Kidney (tissue), 14 donors: ENCODE data around the gene ADAMTSL5. TPM values are rescaled to one million over a fixed set of nuclear protein-coding genes. Genes with fewer than 3 reads are reported as not detected.
"Not testable (repeated sequence)": the region's sequence is repeated elsewhere in the genome, so short reads cannot be mapped to it uniquely, and the experiment has no call there.

ENCODE experiments used
- DNase-seq, 5 donors: peaks; one replicate each; pipeline ENCODE4 v3.0.0-alpha.2; 2013 to 2020
- FAIRE-seq: peaks from 2 replicates; lab custom pipeline; 2012; peaks lifted over from hg19 to GRCh38; lab: Jason Lieb, UNC
- H3K27ac ChIP-seq, 2 donors: one replicate each; pipeline ENCODE4 v1.7.0; 2013; ENCODE audit warnings: low read depth in 2 of 2, low read length in 2 of 2, inconsistent platforms in 1 of 2
- H3K27me3 ChIP-seq: one replicate; pipeline ENCODE4 v1.7.1; 2013; ENCODE audit warnings: low read length, inconsistent platforms; ENCODE audit not compliant: control insufficient read depth, insufficient read depth
- H3K36me3 ChIP-seq, 3 donors: one replicate each; pipeline versions ENCODE4 v1.7.0 to v1.7.1; 2013; ENCODE audit warnings: low read length in 3 of 3, control low read depth in 1 of 3, inconsistent platforms in 1 of 3; ENCODE audit not compliant: insufficient read depth in 3 of 3, control insufficient read depth in 2 of 3
- H3K4me1 ChIP-seq, 3 donors: one replicate each; pipeline versions ENCODE4 v1.7.0 to v1.7.1; 2013; ENCODE audit warnings: low read length in 3 of 3, inconsistent platforms in 1 of 3, low read depth in 1 of 3; ENCODE audit not compliant: control insufficient read depth in 2 of 3, insufficient read depth in 2 of 3
- H3K4me3 ChIP-seq, 3 donors: one replicate each; pipeline versions ENCODE4 v1.7.0 to v1.8.1; 2013; ENCODE audit warnings: low read length in 3 of 3, control low read depth in 1 of 3, inconsistent platforms in 1 of 3
- H3K9ac ChIP-seq, 3 donors: one replicate each; pipeline versions ENCODE4 v1.7.0 to v1.7.1; 2013; ENCODE audit warnings: low read length in 3 of 3, control low read depth in 1 of 3, inconsistent platforms in 1 of 3
- H3K9me3 ChIP-seq, 3 donors: one replicate each; pipeline versions ENCODE4 v1.7.0 to v1.7.1; 2013; ENCODE audit warnings: low read length in 3 of 3, control low read depth in 1 of 3, inconsistent platforms in 1 of 3; ENCODE audit not compliant: control insufficient read depth in 2 of 3, insufficient read depth in 1 of 3
- CTCF ChIP-seq: IDR thresholded peaks from 3 replicates; pipeline ENCODE4 v1.5.1; 2012; ENCODE audit warnings: mild to moderate bottlenecking, moderate library complexity, borderline replicate concordance; ENCODE audit not compliant: insufficient read depth; ENCODE audit errors: extremely low read depth
- intact Hi-C: fragments of 100-400 bp; cut with DNase I; formaldehyde crosslinking; loops from one replicate; pipeline ENCODE4 v1.11.1; 2022
- polyA plus RNA-seq: library from polyadenylated mRNA; stranded (reverse); fragments of 350-450 nt; fragmentation: Illumina TruSeq; extraction: RNeasy Lipid Tissue Mini Kit (QIAGEN cat#74804); gene quantifications from one replicate; pipeline ENCODE4 v1.2.3, GENCODE V29; 2014; ENCODE audit warnings: low read depth, low replicate concordance; ENCODE audit not compliant: insufficient read depth
- total RNA-seq: library from RNA; stranded (reverse); fragmentation: NEBNext Ultra II Directional; extraction: Animal tissue kit (Norgen Biotek cat#: 25700); gene quantifications from one replicate; pipeline ENCODE4 v1.2.1, GENCODE V29; 2021
- donor health status: control.
- donor health status: control.
- donor health status: control.
- donor health status: control.
- donor health status: control.
- donor health status: DM: yes; HTN: yes; CAD: no.
- donor health status: Normal renal cell carcinoma (clear cell type).

Gene ADAMTSL5
- total and polyA plus RNA-seq, 2 donors from 2014 or later, result 1.4 to 4.6 TPM

GRCh38 chr19:1501200-1501595 is 11.6 kb downstream of the ADAMTSL5 start:
- H3K27me3 ChIP-seq, result peaks cover 17% of the 10 kb centered on the region
- H3K9me3 ChIP-seq, result no peaks in the 10 kb centered on the region
- H3K4me3 ChIP-seq, result no peak overlapping the region
- no peak for FAIRE-seq
- H3K36me3 ChIP-seq, result no peaks in the 10 kb centered on the region
- TF ChIP-seq CTCF, result no peak
- peak in 3 of 5 donors; percentile 26 to 49 (median 48) for DNase-seq
- no peak overlapping the region for H3K9ac ChIP-seq
- H3K4me1 ChIP-seq, result no peaks in the 10 kb centered on the region
- H3K27ac ChIP-seq, result no peak overlapping the region
- intact Hi-C loops, result no loop called here

- H3K27ac ChIP-seq, FAIRE-seq, DNase-seq, intact Hi-C loops, H3K4me1 ChIP-seq, H3K9ac ChIP-seq, H3K9me3 ChIP-seq, H3K36me3 ChIP-seq, H3K4me3 ChIP-seq: not testable (repeated sequence)
- peaks cover 12% of the 10 kb centered on the region for H3K27me3 ChIP-seq
These were observed 13.6 kb downstream of the ADAMTSL5 start for GRCh38 chr19:1499231-1499630.

GRCh38 chr19:1497578-1498235 is 15.1 kb downstream of the ADAMTSL5 start:
- no peak for DNase-seq
- no peak for TF ChIP-seq CTCF
- Histone ChIP-seq H3K9me3 (no peaks in the 10 kb centered on the region), H3K4me3 (no peak overlapping the region), H3K9ac (no peak overlapping the region), H3K27me3 (peaks cover 2% of the 10 kb centered on the region), H3K4me1 (no peaks in the 10 kb centered on the region), H3K27ac (no peak overlapping the region), H3K36me3 (no peaks in the 10 kb centered on the region)
- FAIRE-seq, result no peak
- intact Hi-C loops, result no loop called here

GRCh38 chr19:1496714-1497577 is 15.9 kb downstream of the ADAMTSL5 start:
- TF ChIP-seq CTCF, result no peak
- Histone ChIP-seq H3K9me3 (no peaks in the 10 kb centered on the region), H3K4me3 (no peak overlapping the region), H3K27ac (no peak overlapping the region), H3K36me3 (no peaks in the 10 kb centered on the region), H3K27me3 (no peaks in the 10 kb centered on the region), H3K4me1 (no peaks in the 10 kb centered on the region), H3K9ac (no peak overlapping the region)
- FAIRE-seq, result no peak
- peak in 1 of 5 donors; percentile 39 for DNase-seq
- intact Hi-C loops, result no loop called here
